NCI-H1694 (cell line): ENCODE data around the gene LRRC73.
A peak's percentile ranks its signal among the peaks of the same experiment; 100 is the strongest.
"Not testable (repeated sequence)": the region's sequence is repeated elsewhere in the genome, so short reads cannot be mapped to it uniquely, and the experiment has no call there.

Source experiments
- DNase-seq: peaks from one replicate; lab custom pipeline; 2025; lab: John Stamatoyannopoulos, UW

LRRC73 gene

GRCh38 chr6:43492673-43493072 is 17.5 kb downstream of the LRRC73 start:
- DNase-seq = no peak

- no peak for DNase-seq
Observed at GRCh38 chr6:43491750-43492661, 18.1 kb downstream of the LRRC73 start.

- no peak for DNase-seq
Observed at GRCh38 chr6:43490523-43490939, 19.6 kb downstream of the LRRC73 start.

GRCh38 chr6:43489277-43490072 is 20.7 kb downstream of the LRRC73 start:
- DNase-seq = peak; percentile 56

GRCh38 chr6:43488667-43489276 is 21.4 kb downstream of the LRRC73 start:
- DNase-seq = no peak

- DNase-seq = no peak
Observed at GRCh38 chr6:43481591-43482236, 28.4 kb downstream of the LRRC73 start.

- no peak for DNase-seq
Observed at GRCh38 chr6:43481075-43481474, 29.1 kb downstream of the LRRC73 start.

GRCh38 chr6:43478008-43478372 is 32.2 kb downstream of the LRRC73 start:
- DNase-seq = no peak

- peak; percentile 88 for DNase-seq
Observed at GRCh38 chr6:43477235-43478007, 32.7 kb downstream of the LRRC73 start, which contains the start of gene TJAP1. Gene TJAP1, plus strand, starts transcription at chr6:43477570. Its CDS starts 21,432 bp downstream, at chr6:43499002.

GRCh38 chr6:43476746-43477145 is 33.4 kb downstream of the LRRC73 start:
- DNase-seq = no peak

GRCh38 chr6:43475516-43475915 is 34.6 kb downstream of the LRRC73 start:
- no peak for DNase-seq

GRCh38 chr6:43472515-43472914 is 37.6 kb downstream of the LRRC73 start:
- DNase-seq = no peak

GRCh38 chr6:43471399-43471798 is 38.7 kb downstream of the LRRC73 start:
- DNase-seq = no peak

GRCh38 chr6:43469947-43470346 is 40.2 kb downstream of the LRRC73 start:
- DNase-seq = no peak

- no peak for DNase-seq
Observed at GRCh38 chr6:43468748-43469681, 41.1 kb downstream of the LRRC73 start.

- no peak for DNase-seq
Observed at GRCh38 chr6:43468240-43468639, 41.9 kb downstream of the LRRC73 start.

- DNase-seq = no peak
Observed at GRCh38 chr6:43467752-43468151, 42.4 kb downstream of the LRRC73 start.

- not testable (repeated sequence) for DNase-seq
Observed at GRCh38 chr6:43467265-43467664, 42.9 kb downstream of the LRRC73 start.

- no peak for DNase-seq
Observed at GRCh38 chr6:43465948-43466347, 44.2 kb downstream of the LRRC73 start.

- no peak for DNase-seq
Observed at GRCh38 chr6:43464337-43464736, 45.8 kb downstream of the LRRC73 start.
